HS-5 (cell line): Measurements from ENCODE around the gene CHRNE.

Experiments used
- DNase-seq: peaks from one replicate; pipeline ENCODE4 v3.0.0-alpha.2; 2012; ENCODE audit warnings: low read depth

The CHRNE gene

DNA sequence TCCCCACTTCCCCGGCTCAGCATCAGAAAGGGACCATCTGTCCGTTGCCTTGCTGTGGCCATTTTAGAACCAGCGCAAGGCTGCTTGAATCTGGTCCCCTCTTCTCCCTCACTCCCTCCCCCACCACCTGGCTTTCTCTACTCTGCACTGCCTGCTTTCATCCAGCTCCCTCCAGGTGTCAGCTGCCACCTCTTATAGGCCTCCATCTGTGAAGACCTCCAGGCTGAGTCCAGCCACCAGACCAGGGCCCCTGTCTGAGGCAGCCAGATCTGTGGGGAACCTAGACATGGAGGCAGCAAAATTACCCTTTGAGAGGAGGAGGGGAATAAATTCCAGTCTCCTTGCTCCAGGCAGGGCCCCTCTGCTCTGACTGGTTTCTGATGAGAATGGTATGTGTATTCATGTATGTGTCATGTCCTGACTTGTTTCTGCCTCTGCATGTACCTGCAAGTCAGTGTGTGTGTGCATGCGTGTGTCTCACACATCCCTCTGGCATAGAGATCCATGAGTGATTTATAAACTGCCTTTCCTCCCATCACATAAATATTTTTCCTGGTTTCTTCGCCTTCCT lies 48.7 kb downstream of the CHRNE start:
- DNase-seq: no peak

DNA sequence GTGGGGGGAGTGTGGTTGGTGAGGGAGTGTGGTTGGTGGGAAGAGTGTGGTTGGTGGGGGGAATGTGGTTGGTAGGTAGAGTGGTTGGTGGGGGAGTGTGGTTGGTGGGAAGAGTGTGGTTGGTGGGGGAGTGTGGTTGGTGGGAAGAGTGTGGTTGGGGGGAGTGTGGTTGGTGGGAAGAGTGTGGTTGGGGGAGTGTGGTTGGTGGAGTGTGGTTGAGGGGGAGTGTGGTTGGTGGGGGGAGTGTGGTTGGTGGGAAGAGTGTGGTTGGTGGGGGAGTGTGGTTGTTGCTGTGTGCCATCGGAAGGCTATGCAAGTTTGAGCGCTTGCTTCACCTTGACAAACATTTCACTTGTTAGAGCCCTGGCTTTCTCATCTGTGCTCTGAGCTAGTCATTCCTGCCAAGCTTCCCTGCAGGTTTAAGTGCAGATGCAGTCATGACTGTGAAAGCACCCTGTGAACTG lies 49.7 kb downstream of the CHRNE start:
- no peak for DNase-seq

DNA sequence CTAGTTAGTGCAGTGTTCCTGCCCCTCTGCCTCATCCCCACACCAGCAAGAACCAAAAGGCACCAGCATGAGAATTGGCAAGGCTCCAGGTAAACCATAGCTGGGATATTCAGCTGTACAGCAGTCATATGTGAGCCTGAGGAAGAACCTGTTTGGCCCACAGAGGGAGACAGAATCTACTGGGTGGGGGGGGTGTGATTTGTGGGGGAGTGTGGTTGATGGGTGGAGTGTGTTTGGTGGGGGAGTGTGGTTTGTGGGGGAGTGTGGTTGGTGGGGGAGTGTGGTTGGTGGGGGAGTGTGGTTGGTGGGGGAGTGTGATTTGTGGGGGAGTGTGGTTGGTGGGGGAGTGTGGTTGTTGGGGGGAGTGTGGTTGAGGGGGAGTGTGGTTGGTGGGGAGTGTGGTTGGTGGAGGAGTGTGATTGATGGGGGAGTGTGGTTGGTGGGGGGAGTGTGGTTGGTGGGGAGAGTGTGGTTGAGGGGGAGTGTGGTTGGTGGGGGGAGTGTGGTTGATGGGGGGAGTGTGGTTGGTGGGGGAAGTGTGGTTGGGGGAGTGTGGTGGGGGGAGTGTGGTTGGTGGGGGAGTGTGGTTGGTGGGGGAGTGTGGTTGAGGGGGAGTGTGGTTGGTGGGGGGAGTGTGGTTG lies 50.2 kb downstream of the CHRNE start:
- DNase-seq: no peak

DNA sequence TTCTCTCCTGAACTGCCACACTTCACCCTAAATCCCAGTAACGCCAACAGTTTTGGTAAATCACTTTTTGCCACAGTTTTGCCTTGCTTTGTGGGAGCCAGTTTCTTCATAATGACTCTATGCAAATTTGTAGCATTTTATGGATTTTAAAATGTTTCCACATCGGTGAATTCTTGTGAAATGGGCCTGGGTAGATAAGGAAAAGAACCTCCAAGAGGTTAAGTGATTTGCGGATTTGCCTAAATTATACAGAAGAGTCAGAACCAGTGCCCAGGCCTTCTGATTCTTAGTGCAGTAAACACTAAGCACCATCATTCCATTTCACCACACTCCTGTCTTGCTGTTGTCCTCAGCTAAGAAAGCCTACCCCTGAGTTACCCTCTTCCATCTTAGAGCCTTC lies 51.8 kb downstream of the CHRNE start:
- DNase-seq: no peak

DNA sequence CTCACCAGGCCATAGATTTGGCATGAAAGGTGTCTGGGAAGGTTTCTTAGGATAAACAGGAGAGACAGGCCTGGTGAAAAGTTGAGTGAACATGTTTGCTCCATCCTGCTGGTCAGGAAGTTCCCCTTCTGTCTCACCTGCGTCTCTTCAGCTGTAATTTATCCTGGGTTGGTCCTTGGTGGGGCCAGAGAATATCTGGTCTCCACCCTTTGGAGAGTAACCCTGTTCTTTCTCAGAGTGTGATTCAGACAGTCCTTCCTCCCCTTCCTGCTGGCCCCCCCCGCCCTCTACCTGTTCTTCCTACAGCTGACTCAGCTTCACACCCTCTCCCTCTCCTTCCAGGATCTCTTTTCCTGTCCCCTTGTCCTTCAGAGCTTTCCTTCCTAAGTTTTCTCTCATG lies 52.7 kb downstream of the CHRNE start:
- no peak for DNase-seq

DNA sequence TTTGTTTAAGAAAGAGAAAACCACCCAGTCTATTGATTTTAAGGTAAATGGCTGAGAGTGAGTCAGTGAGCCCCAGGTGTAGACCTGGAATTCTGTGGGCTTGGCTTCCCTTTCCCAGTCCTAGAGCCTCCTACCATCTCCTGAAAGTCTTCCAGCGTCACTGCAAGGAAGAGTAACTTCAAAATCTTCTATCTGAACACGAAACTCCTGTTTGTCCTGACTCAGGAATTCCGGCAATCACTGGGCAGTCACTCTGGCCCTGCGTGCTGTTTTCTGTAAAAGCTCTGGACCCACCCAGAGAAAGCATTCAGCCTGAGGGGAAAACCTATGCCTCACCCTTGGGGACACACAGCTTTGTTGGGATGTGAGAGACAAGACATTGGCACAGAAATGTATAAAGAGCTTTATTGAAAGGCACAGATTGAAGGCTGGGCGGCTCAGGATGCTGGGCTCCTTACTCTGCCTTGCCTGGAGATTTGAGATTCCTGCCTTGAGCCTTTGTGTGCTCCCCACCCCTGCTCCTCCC lies 53.8 kb downstream of the CHRNE start:
- DNase-seq: no peak
